DOHH2 (cell line): ENCODE measurements around the gene VPS54.

Experiments used
- H3F3A ChIP-seq: fragments of 200-600 bp; sonication (generic), shearing (Covaris generic); 2 replicates; pipeline ENCODE4 v1.6.0; 2016; ENCODE audit warnings: antibody characterized with exemption, mild to moderate bottlenecking; ENCODE audit not compliant: control insufficient read depth, insufficient read depth
- H3K27ac ChIP-seq: fragments of 200-600 bp; sonication (generic); 2 replicates; pipeline ENCODE4 v1.5.1; 2014; ENCODE audit warnings: low read depth, mild to moderate bottlenecking, low read length, moderate library complexity
- H3K27me3 ChIP-seq: fragments of 200-600 bp; sonication (generic); 2 replicates; pipeline ENCODE4 v1.6.1; 2014; ENCODE audit warnings: mild to moderate bottlenecking, low read length, mixed read lengths; ENCODE audit not compliant: control insufficient read depth
- H3K36me3 ChIP-seq: fragments of 200-600 bp; sonication (generic); 2 replicates; pipeline ENCODE4 v1.6.1; 2014; ENCODE audit warnings: mild to moderate bottlenecking, low read length, moderate library complexity, mixed read lengths; ENCODE audit not compliant: control insufficient read depth
- H3K4me1 ChIP-seq: fragments of 200-600 bp; sonication (generic); 2 replicates; pipeline ENCODE4 v1.6.1; 2014; ENCODE audit warnings: mild to moderate bottlenecking, low read length, mixed read lengths; ENCODE audit not compliant: control insufficient read depth
- H3K4me2 ChIP-seq: fragments of 200-600 bp; sonication (generic); 2 replicates; pipeline ENCODE4 v1.6.0; 2014; ENCODE audit warnings: mild to moderate bottlenecking, low read length, moderate library complexity
- H3K4me3 ChIP-seq: fragments of 200-600 bp; sonication (generic); 2 replicates; pipeline ENCODE4 v1.5.1; 2014; ENCODE audit warnings: mild to moderate bottlenecking, low read length, mixed read lengths
- H3K79me2 ChIP-seq: fragments of 200-600 bp; sonication (generic); 2 replicates; pipeline ENCODE4 v1.6.1; 2014; ENCODE audit warnings: mild to moderate bottlenecking, low read length, mixed read lengths; ENCODE audit not compliant: control insufficient read depth
- H3K9me2 ChIP-seq: fragments of 200-600 bp; sonication (generic); replicated peaks from 2 replicates; pipeline ENCODE4 v1.6.1; 2014; ENCODE audit warnings: mild to moderate bottlenecking, low read length, mixed read lengths; ENCODE audit not compliant: control insufficient read depth
- H3K9me3 ChIP-seq: fragments of 200-600 bp; sonication (generic); 2 replicates; pipeline ENCODE4 v1.6.1; 2014; ENCODE audit warnings: antibody characterized with exemption, low read length, mixed read lengths; ENCODE audit not compliant: control insufficient read depth, insufficient read depth
- H4K20me1 ChIP-seq: fragments of 200-600 bp; sonication (generic); 2 replicates; pipeline ENCODE4 v1.6.0; 2014; ENCODE audit warnings: low read depth, mild to moderate bottlenecking, antibody characterized with exemption, low read length, moderate library complexity; ENCODE audit not compliant: control insufficient read depth, insufficient read depth
- EZH2phosphoT487 ChIP-seq: fragments of 200-600 bp; sonication (generic); IDR thresholded peaks from 2 replicates; pipeline ENCODE4 v1.6.1; 2017; ENCODE audit warnings: borderline replicate concordance, mild to moderate bottlenecking, antibody characterized with exemption, low read length, moderate library complexity, mixed read lengths
- TF ChIP-seq, protein P1 (sequence below): fragments of 200-600 bp; sonication (generic); IDR thresholded peaks from one replicate; pipeline ENCODE4 v1.5.1; 2014; ENCODE audit warnings: antibody characterized with exemption, mild to moderate bottlenecking, low read depth, low read length; ENCODE audit not compliant: poor library complexity, severe bottlenecking

The VPS54 gene

GRCh38 chr2:64063924-64064331 lies 44.7 kb upstream of the VPS54 start:
- Histone ChIP-seq H3K79me2 (peaks cover 28% of the 10 kb centered on the region), H3K27me3 (no peaks in the 10 kb centered on the region), H3F3A (peaks cover 26% of the 10 kb centered on the region), H3K9me3 (no peaks in the 10 kb centered on the region), H3K9me2 (no peaks in the 10 kb centered on the region), H3K27ac (peak overlapping the region; percentile 96), H3K4me3 (peak overlapping the region; percentile 65), H3K4me2 (peak overlapping the region; percentile 62), H4K20me1 (no peaks in the 10 kb centered on the region), H3K4me1 (peaks cover 82% of the 10 kb centered on the region), H3K36me3 (peaks cover 52% of the 10 kb centered on the region)
- TF ChIP-seq EZH2phosphoT487: no peak
- TF ChIP-seq, protein P1, sequence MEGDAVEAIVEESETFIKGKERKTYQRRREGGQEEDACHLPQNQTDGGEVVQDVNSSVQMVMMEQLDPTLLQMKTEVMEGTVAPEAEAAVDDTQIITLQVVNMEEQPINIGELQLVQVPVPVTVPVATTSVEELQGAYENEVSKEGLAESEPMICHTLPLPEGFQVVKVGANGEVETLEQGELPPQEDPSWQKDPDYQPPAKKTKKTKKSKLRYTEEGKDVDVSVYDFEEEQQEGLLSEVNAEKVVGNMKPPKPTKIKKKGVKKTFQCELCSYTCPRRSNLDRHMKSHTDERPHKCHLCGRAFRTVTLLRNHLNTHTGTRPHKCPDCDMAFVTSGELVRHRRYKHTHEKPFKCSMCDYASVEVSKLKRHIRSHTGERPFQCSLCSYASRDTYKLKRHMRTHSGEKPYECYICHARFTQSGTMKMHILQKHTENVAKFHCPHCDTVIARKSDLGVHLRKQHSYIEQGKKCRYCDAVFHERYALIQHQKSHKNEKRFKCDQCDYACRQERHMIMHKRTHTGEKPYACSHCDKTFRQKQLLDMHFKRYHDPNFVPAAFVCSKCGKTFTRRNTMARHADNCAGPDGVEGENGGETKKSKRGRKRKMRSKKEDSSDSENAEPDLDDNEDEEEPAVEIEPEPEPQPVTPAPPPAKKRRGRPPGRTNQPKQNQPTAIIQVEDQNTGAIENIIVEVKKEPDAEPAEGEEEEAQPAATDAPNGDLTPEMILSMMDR: no peak

- Histone ChIP-seq H3K27ac (peak overlapping the region; percentile 96), H3K9me2 (no peaks in the 10 kb centered on the region), H3K79me2 (peaks cover 28% of the 10 kb centered on the region), H3K4me2 (peak overlapping the region; percentile 62), H3K36me3 (peaks cover 49% of the 10 kb centered on the region), H3F3A (peaks cover 26% of the 10 kb centered on the region), H3K4me1 (peaks cover 85% of the 10 kb centered on the region), H3K27me3 (no peaks in the 10 kb centered on the region), H3K9me3 (no peaks in the 10 kb centered on the region), H4K20me1 (no peaks in the 10 kb centered on the region), H3K4me3 (peak overlapping the region; percentile 65)
- TF ChIP-seq EZH2phosphoT487: no peak
- TF ChIP-seq, protein P1: no peak
Measured at GRCh38 chr2:64063454-64063853, 44.2 kb upstream of the VPS54 start.

- H3K27ac ChIP-seq: peak overlapping the region; percentile 96
- H3K4me3 ChIP-seq: peak overlapping the region; percentile 65
- peaks cover 52% of the 10 kb centered on the region for H3K36me3 ChIP-seq
- no peaks in the 10 kb centered on the region for H4K20me1 ChIP-seq
- H3K79me2 ChIP-seq: peaks cover 28% of the 10 kb centered on the region
- no peaks in the 10 kb centered on the region for H3K9me2 ChIP-seq
- TF ChIP-seq, protein P1: no peak
- no peak for TF ChIP-seq EZH2phosphoT487
- no peaks in the 10 kb centered on the region for H3K27me3 ChIP-seq
- peak overlapping the region; percentile 62 for H3K4me2 ChIP-seq
- H3K9me3 ChIP-seq: no peaks in the 10 kb centered on the region
- peaks cover 91% of the 10 kb centered on the region for H3K4me1 ChIP-seq
- H3F3A ChIP-seq: peaks cover 26% of the 10 kb centered on the region
Measured at GRCh38 chr2:64062840-64063239, 43.6 kb upstream of the VPS54 start.

DNA sequence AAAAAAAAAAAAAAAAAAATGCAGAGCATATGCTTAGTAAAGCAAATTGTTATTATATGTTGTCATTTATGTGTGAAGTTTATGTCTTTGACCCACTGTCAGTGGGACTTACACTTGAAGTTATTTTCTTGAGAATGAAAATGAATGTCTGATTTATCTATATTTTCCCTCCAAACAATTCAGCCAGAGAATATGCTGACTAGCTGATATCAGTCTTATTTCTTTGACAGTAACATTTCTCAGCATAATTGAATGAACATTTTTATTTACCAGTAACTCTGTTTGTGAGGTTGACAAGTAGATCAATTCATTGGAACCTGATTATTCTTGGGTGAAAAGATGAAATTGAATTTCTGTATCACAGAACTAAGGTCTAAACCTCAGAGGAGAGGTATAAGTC lies 40.0 kb upstream of the VPS54 start:
- H3K27me3 ChIP-seq: no peaks in the 10 kb centered on the region
- peak overlapping the region; percentile 10; the same call in 1 of the 2 replicates for H3K27ac ChIP-seq
- no peaks in the 10 kb centered on the region for H4K20me1 ChIP-seq
- H3K4me1 ChIP-seq: peaks cover 80% of the 10 kb centered on the region
- H3F3A ChIP-seq: peaks cover 21% of the 10 kb centered on the region
- H3K79me2 ChIP-seq: peaks cover 17% of the 10 kb centered on the region
- H3K36me3 ChIP-seq: peaks cover 28% of the 10 kb centered on the region
- no peaks in the 10 kb centered on the region for H3K9me3 ChIP-seq
- no peak overlapping the region for H3K4me2 ChIP-seq
- H3K4me3 ChIP-seq: no peak overlapping the region
- TF ChIP-seq, protein P1: no peak
- TF ChIP-seq EZH2phosphoT487: no peak
- H3K9me2 ChIP-seq: no peaks in the 10 kb centered on the region
